Measurements from ENCODE around the gene LSAMP. TPM values are rescaled to one million over a fixed set of nuclear protein-coding genes. Genes with fewer than 3 reads are reported as not detected.

Gene LSAMP
- total RNA-seq, 1 experiment from 2014 or later = 16.1 TPM

DNA sequence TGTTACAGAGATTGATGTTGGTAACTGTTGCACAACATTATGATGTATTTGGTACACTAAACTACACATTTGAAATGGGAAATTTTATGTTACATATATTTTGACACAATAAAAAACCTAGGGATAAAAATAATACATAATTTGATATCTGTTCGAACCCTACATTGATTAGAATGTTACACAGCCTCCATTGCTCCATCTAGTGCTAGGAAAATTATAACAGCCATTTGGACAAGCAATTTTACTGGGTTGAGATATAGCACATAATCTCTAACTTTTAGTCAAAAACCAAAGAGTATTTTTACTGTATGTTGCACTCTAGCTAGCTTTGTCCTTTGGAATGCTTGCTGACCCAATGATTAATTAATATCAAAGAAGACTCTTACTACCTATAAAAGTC, 108.1 kb downstream of the LSAMP start:
- in situ Hi-C loops (cut with HindIII; ENCODE audit: low pct_unique_long_range_greater_than_20kb, low sequenced_read_pairs) = no loop called here
- peak; percentile 35 for DNase-seq (ENCODE audit: low read depth, low spot score)

DNA sequence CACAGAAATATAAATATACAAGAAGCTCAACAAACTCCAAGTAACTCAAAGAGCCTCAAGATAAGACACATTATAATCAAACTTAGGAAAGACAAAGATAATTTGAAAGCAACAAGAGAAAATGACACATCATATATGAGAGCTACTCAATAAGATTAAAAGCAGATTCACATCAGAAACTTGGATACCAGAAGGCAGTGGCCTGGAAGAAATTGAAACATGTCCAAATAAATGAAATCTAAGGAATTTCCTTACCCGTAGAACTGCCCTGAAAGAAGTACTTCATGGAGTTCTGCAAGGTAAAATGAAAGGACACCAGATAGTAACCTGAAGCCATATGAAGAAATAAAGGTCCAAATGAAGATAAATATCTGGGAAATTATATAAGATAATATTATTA, 113.9 kb downstream of the LSAMP start:
- in situ Hi-C loops (cut with HindIII; ENCODE audit: low pct_unique_long_range_greater_than_20kb, low sequenced_read_pairs) = no loop called here
- DNase-seq (ENCODE audit: low read depth, low spot score) = no peak

DNA sequence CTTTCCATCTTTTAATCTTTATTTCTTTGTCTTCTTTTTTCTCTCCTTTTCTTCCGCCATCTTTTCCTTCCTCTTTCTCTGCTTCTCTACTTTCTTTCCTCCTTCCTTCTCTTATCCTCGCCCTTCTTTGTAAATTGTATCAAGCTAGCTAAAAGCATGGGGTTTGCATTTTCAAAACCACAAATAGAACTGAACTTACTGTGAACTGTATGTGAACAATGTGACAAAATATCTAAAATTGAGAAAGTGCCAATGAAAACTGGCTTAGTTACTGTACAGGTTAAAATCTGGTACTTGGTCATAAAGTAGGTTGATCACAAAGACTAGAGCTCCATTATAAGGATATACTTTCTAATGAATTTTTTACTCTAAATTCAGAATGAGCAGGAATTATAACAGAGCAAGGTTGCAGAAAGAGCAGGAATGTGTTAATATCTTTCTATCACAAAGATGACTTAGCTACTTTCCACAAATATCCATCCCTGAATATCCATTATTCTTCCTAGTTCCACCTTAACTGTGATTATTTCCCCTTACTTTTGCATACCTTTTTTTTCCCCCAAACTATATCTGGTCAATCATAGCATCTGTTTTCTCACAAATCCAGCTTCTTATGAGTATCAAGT, 122.4 kb downstream of the LSAMP start:
- in situ Hi-C loops (cut with HindIII; ENCODE audit: low pct_unique_long_range_greater_than_20kb, low sequenced_read_pairs) = no loop called here
- DNase-seq (ENCODE audit: low read depth, low spot score) = no peak

DNA sequence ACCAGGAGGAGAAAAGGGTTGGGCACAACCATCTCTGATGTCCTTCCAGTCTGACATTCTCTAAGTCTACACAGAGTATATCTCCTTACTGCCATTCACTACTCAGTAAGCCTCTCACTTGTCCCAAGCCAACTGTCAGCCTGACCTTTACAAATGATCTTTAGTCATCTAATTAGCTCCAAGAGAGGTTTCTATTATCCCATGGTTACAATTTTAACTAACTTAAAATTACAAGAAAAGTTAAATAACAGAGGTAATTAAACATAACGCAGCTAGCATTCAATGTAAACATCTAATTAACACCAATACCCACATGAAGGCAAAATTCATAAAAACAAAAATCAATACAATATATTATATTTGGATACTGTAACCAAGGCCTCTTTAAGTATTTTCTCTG, 126.9 kb downstream of the LSAMP start:
- DNase-seq (ENCODE audit: low read depth, low spot score) = no peak
- in situ Hi-C loops (cut with HindIII; ENCODE audit: low pct_unique_long_range_greater_than_20kb, low sequenced_read_pairs) = no loop called here

DNA sequence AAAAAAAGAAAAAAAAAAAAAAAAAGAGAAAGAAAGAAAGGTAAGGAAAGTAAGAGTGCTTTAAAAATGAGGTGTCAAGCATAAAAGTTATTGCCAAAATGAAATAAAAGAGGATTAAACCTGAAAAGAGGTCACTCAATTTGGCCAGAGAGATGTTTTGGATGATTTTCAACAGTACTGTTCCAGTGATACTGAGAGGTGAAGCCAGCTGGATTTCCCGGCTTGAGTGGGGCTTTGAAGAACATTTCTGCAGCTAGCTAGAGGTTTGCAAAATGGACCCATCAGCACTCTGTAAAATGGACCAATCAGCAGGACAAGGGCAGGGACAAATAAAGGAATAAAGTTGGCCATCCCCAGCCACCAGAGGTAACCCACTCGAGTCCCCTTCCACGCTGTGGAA, 128.5 kb downstream of the LSAMP start:
- in situ Hi-C loops (cut with HindIII; ENCODE audit: low pct_unique_long_range_greater_than_20kb, low sequenced_read_pairs) = no loop called here
- DNase-seq (ENCODE audit: low read depth, low spot score) = no peak

DNA sequence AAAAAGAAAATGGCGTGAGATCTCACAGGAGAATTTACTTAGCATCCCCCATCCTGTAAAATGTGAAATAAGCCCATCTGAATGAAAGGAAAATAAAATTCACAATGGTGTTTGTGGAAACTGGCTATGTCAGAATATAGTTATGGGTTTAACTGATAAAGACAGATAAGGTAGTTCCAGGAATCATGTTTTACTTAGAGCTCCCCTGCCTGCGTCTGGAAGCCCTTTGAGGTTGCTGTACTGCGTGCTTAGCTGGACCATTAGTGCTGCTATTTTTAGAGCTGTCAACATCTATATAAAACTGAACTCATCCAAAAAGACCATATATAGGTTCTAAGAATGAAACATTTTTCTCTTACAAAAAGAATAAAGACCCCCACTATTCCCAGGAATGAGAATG, 130.8 kb downstream of the LSAMP start:
- in situ Hi-C loops (cut with HindIII; ENCODE audit: low pct_unique_long_range_greater_than_20kb, low sequenced_read_pairs) = no loop called here
- DNase-seq (ENCODE audit: low read depth, low spot score) = no peak

DNA sequence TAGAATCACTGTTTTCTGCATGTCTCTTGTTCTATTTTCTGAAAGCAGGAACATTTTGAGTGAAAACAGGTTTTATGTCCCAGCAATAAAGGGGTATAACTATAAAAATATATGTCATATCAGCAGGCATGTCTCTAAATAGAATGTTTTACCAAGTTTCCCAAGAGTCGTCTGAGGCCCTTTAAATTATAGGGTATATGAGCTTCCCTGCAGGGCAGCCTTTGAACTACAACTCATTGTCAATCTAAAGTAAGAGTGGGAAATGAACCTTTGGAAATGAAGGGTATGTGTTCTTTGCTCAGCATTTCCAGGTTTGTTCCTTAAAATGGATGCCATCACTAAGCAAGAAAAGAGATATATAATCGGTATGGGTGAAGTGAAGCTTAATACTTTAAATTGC, 138.6 kb downstream of the LSAMP start:
- in situ Hi-C loops (cut with HindIII; ENCODE audit: low pct_unique_long_range_greater_than_20kb, low sequenced_read_pairs) = no loop called here
- peak; percentile 46 for DNase-seq (ENCODE audit: low read depth, low spot score)

DNA sequence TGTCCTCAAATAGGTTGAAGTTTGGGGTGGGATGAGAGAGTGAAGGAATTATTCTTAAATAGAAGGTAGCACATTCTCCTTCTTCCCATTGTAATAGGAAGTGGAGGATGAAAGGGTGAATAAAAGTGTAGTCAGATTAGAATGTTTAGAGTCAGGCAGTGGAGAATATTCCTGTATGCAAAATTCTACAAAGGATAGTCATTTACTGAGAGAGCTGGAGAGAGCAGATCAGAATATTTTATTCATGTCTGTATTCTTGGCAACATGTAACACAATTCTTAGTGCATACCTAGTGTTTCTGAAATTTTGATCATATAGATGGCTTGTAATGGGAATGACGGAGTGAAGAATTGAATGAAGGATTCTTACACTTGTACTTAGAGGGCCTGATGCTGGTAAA, 139.1 kb downstream of the LSAMP start:
- DNase-seq (ENCODE audit: low read depth, low spot score) = no peak
- in situ Hi-C loops (cut with HindIII; ENCODE audit: low pct_unique_long_range_greater_than_20kb, low sequenced_read_pairs) = no loop called here

DNA sequence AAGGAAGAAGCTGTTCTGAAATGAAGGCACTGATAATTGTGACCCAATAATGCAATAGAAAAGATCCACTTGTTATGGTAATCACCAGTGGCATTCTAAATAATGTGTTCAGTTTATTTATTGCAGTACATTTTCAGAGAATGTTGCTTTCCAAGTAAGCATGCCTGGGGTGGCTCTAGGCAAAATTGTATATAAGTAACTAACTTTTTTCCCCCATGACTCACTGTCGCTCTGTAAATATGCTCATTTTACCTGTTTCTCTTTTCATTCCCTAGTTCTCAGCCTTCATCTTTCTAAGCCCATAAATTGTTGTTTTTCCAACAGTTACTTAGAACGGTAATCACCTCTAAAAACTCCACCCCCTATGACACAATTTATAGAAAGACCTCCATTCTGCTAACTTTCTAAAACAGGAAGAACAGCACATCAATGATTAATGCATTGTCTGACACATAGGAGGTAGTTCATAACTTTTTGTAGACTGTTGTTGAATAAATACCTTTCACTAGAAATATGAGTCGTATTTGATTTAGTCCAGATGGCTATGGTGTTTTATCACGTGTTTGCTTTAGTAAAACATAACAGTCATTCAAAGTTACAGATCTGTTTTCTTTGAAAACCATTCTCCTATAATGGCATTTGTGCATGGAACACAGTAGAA, 143.1 kb downstream of the LSAMP start:
- in situ Hi-C loops (cut with HindIII; ENCODE audit: low pct_unique_long_range_greater_than_20kb, low sequenced_read_pairs) = no loop called here
- DNase-seq (ENCODE audit: low read depth, low spot score) = no peak

DNA sequence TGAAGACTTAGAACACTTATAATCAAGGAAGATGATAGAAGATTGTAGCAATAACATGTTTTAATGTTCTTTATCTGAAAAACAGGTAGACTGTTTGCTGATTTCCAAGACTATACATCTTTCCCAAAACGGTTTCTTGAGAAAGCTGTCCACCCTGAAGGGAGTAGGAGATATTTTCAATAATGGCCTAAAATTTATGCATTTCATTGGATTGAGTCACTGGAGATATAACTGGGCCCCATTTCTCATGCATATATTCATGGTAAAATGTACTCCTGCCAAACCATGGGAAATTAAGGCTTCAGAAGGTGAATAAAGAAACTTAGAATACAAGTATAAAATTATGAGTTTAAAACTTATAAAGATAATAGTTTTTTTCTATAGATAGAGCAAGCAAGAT, 143.9 kb downstream of the LSAMP start:
- in situ Hi-C loops (cut with HindIII; ENCODE audit: low pct_unique_long_range_greater_than_20kb, low sequenced_read_pairs) = no loop called here
- DNase-seq (ENCODE audit: low read depth, low spot score) = no peak

DNA sequence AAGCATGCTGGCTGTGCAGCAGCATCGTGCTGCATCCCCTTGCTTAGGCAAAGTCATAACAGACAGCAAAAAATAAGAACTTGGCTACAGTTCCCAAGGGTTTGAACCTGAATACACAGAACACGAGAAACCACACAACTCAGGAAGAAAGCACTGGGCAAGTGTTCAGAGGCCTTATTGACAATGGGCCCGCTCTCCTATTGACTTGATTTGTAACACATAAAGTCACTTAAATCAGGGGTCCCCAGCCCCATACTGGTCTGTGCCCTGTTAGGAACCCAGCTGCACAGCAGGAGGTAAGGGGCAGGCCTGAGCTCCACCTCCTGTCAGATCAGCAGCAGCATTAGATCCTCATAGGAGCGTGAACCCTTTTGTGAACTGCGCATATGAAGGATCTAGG, 145.1 kb downstream of the LSAMP start:
- in situ Hi-C loops (cut with HindIII; ENCODE audit: low pct_unique_long_range_greater_than_20kb, low sequenced_read_pairs) = no loop called here
- no peak for DNase-seq (ENCODE audit: low read depth, low spot score)

DNA sequence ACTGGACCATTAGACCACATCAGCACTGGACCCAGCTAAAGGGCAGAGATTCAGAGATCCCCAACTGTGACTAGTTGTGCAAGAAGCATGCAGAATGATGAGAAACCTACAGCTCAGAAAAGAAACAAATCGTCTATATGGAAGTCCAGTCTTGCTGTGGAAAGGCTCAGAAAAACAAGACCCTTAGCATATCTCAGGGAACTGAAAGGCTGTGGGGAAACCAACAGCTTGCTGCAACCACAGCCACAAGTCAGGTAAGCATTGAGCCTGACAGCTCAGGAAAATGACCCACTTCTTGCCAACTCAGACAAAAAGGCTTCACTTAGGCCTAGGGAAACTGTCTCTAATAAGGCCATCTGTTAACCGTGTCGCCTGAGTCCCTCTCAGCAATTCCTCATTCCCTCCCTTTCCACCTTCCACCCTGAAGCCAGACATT, 145.6 kb downstream of the LSAMP start:
- in situ Hi-C loops (cut with HindIII; ENCODE audit: low pct_unique_long_range_greater_than_20kb, low sequenced_read_pairs) = no loop called here
- no peak for DNase-seq (ENCODE audit: low read depth, low spot score)

DNA sequence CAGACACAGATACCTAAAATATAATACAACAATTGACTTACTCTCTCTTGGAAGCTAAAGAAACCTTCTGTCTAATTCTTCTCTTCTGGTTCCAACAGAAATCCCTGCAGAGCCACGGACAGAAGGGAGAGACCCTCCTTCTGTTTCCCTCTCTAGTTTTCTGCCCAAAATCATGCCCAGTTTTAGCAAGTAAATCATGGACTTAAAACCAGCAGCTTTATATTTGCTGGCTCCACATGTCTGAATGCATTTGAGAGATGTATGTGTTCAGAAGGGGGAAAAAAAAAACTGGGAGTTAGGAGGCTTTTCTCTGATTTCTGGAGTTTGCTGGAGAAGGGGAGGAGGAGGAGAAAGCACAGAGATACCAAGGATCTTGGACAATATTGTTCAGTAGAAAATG, 147.1 kb downstream of the LSAMP start:
- DNase-seq (ENCODE audit: low read depth, low spot score) = no peak
- in situ Hi-C loops (cut with HindIII; ENCODE audit: low pct_unique_long_range_greater_than_20kb, low sequenced_read_pairs) = no loop called here

DNA sequence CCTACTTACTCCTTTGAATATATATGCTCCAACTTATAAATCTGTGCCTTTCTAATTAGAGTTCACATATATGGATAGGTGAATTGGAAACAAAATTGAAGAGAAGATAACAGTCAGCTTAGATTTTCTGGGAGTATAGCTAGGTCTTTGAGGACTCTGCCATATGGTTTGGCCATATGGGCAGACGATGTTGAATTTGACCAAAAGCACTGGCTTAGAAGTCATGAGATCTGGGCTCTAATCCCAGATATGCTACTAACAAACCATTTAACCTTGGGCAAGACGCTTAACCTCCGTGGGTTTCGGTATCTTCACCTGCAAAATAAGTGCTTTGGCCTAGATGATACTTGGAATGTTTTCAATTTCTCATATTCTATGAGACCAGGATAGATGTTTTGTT, 154.1 kb downstream of the LSAMP start:
- in situ Hi-C loops (cut with HindIII; ENCODE audit: low pct_unique_long_range_greater_than_20kb, low sequenced_read_pairs) = no loop called here
- no peak for DNase-seq (ENCODE audit: low read depth, low spot score)

DNA sequence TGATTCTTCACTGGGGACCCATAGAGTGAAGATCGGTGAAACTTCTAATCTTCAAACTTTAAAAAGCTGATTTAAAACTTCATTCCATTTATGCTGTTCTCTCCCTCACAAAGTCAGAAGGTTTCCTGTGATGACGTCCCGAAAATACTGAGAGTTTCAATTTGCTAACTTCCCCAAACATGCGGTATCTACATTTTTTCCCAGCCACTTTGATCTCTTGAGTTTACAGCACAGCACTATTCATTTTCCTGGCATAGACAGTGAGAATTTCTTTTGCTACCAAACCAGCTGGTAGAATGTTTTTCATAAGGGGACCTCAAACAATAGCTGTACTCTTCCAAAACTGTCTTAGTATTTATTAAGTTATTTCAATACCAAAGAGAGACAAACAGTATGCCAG, 156.8 kb downstream of the LSAMP start:
- DNase-seq (ENCODE audit: low read depth, low spot score) = peak; percentile 83
- in situ Hi-C loops (cut with HindIII; ENCODE audit: low pct_unique_long_range_greater_than_20kb, low sequenced_read_pairs) = no loop called here

DNA sequence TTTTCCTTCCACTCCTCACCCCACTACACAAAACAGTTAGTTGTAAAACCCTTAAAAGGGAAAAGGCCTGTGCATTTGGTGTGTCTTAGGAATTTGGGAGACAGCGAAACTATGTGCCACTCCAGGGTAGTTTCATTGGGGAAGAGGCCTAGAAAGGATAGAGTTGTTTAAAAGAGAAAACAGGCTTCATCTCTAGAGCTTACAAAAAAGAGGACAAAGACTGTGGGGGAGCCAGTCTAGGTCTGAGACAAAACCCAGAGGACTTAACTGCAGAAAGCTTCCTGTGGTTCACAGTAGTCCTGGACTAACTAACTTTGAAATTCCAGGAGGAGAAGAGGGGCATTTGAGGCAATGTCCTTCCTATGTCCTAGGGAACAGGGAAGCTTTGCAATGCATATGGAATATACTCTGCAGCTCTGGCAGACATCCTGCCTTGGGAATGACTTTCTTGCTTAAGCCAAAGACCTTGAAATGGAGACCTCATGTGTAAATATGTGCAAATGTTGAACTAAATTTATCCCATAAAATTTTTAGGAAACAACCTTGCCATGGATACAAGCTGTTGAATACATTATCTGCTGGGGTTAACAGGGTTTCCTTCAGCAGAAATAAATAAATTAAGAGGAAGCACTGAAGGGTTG, 159.4 kb downstream of the LSAMP start:
- in situ Hi-C loops (cut with HindIII; ENCODE audit: low pct_unique_long_range_greater_than_20kb, low sequenced_read_pairs) = no loop called here
- DNase-seq (ENCODE audit: low read depth, low spot score) = no peak

DNA sequence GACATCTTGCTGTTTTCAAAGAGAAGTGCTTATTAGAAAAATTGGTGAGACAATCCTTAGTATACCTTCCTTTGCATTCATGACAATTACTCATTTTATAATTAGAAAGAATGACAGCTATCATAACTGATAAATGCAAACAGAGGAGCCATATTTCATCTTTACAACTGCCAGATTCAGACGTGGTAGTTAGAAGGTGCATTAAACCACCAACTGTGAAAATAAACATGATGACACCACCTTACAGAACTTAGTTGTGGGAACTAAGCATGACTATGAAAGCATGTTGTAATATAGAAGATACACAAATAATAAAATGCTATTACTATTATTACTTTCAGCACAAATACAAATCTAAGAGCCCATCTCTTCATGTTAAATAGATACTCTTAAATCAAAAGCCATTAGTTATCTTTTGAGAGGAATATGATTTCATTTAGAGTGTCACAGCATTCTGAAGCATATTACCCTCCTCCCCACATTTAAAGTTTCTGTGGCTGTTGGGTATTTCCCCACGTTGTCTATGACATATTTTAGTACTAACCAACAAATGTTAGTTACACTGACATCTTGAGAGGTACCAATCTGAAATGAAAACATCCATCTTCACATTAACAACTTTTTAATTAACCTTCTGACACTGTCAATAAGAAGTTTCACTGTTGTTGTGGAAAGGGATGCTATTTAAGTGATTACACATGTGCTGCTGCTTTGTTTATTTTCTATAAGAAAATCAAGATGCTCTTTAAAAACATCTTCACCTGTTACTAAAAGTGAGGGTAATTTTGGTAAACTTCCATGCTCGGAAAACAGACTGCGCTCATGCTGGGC, 163.8 kb downstream of the LSAMP start:
- in situ Hi-C loops (cut with HindIII; ENCODE audit: low pct_unique_long_range_greater_than_20kb, low sequenced_read_pairs) = no loop called here
- DNase-seq (ENCODE audit: low read depth, low spot score) = no peak

DNA sequence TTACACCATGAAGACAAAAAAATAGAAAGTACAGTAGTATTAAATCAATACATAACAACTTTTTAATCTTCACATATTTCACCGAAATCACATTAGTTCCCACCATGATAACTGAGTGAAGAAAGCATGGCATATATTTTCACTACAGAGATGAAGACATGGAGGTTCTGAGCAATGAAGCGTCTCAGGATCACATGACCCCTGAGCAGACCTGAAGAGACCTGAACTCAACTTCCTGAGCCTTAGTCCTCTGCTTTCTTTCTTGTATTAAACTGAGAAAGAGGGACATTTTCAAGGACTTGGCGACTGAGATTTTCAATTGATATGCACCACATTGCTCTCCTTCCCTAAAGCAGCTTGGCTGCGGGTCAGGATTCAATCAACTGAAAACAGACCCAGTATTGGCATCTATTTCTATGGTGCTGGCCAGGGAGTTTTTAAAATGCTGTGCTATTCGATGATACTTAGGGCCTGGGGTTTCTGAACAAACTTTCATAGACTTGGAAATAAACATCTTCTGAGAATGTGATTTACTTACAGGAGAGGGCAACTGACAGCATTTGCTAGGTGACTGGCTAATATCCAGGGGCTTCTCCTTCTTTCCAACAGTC, 165.1 kb downstream of the LSAMP start:
- DNase-seq (ENCODE audit: low read depth, low spot score) = no peak
- in situ Hi-C loops (cut with HindIII; ENCODE audit: low pct_unique_long_range_greater_than_20kb, low sequenced_read_pairs) = no loop called here
